ENCODE results near the gene H2BK1.

H2BK1 gene

DNA sequence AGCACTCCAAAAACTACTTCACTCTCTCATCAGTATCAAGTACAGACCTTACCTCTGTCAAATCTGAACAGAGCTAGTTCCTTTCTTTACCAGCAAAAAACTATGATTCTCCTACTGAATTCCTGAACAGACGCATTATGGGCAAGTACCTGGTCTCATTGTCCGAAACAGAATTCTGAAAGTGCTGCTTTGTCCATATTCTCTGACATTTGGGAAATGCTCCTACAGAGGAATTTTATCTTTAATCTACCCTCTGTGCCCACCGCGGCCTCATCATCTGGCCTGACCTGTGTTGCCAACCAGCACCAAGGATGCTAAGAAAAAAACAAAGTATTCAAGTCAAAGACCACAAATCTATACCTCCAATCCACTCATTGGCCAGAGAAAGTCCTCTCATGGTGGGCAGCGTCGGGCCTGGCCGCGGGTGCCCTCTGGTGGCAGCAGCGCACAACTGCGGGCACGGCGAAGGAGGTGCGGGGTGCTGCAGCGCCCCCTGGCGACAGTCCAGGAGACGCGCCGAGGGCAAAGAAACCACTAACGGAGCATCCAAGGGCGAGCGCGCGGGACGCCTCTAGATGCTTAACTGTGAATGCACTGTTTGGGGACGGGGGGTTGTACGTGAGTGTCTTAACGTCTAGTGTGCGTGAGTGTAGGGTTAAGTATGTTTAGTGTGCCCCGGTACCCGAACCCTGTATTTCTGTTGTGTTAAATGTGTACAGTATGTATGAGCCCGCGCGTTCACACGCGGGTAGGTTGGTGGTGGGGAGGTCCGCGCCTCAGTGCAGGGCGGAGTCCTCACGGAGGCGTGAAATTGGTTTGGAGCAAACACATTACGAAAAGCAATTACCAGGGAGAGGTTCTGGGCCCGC is 37.8 kb downstream of the H2BK1 start:
- Histone ChIP-seq H3K27me3 (ENCODE audit: control insufficient read depth, insufficient read depth, low read length) (peaks cover 20% of the 10 kb centered on the region), H3K4me1 (ENCODE audit: control insufficient read depth, insufficient read depth, low read length) (peaks cover 5% of the 10 kb centered on the region), H3K36me3 (ENCODE audit: control insufficient read depth, insufficient read depth, low read length) (no peaks in the 10 kb centered on the region), H3K4me3 (ENCODE audit: low read length) (no peak overlapping the region), H3K27ac (ENCODE audit: low read length) (no peak overlapping the region), H3K9me3 (ENCODE audit: control insufficient read depth, insufficient read depth, low read length) (no peaks in the 10 kb centered on the region)
- DNase-seq (ENCODE audit: low read depth, low spot score) = no peak
- no CpG with 5 or more reads among the region's 42 CpGs for WGBS (ENCODE audit: insufficient coverage, insufficient read length)

GRCh38 chr7:151168787-151169162 is 41.5 kb downstream of the H2BK1 start:
- peaks cover 48% of the 10 kb centered on the region for H3K27me3 ChIP-seq (ENCODE audit: control insufficient read depth, insufficient read depth, low read length)
- H3K27ac ChIP-seq (ENCODE audit: low read length) = no peak overlapping the region
- H3K4me1 ChIP-seq (ENCODE audit: control insufficient read depth, insufficient read depth, low read length) = no peaks in the 10 kb centered on the region
- no peak for DNase-seq (ENCODE audit: low read depth, low spot score)
- no peaks in the 10 kb centered on the region for H3K36me3 ChIP-seq (ENCODE audit: control insufficient read depth, insufficient read depth, low read length)
- no CpG with 5 or more reads among the region's 10 CpGs for WGBS (ENCODE audit: insufficient coverage, insufficient read length)
- H3K4me3 ChIP-seq (ENCODE audit: low read length) = no peak overlapping the region
- no peaks in the 10 kb centered on the region for H3K9me3 ChIP-seq (ENCODE audit: control insufficient read depth, insufficient read depth, low read length)

- Histone ChIP-seq H3K4me1 (ENCODE audit: control insufficient read depth, insufficient read depth, low read length) (no peaks in the 10 kb centered on the region), H3K36me3 (ENCODE audit: control insufficient read depth, insufficient read depth, low read length) (no peaks in the 10 kb centered on the region), H3K9me3 (ENCODE audit: control insufficient read depth, insufficient read depth, low read length) (no peaks in the 10 kb centered on the region), H3K27me3 (ENCODE audit: control insufficient read depth, insufficient read depth, low read length) (peaks cover 46% of the 10 kb centered on the region), H3K27ac (ENCODE audit: low read length) (no peak overlapping the region), H3K4me3 (ENCODE audit: low read length) (peak overlapping the region; percentile 66; the same call in 1 of the 2 replicates)
- DNase-seq (ENCODE audit: low read depth, low spot score) = no peak
- 100% methylated on average over 3 of the region's 52 CpGs for WGBS (ENCODE audit: insufficient coverage, insufficient read length)
Observed at GRCh38 chr7:151168003-151168786, 42.1 kb downstream of the H2BK1 start.

DNA sequence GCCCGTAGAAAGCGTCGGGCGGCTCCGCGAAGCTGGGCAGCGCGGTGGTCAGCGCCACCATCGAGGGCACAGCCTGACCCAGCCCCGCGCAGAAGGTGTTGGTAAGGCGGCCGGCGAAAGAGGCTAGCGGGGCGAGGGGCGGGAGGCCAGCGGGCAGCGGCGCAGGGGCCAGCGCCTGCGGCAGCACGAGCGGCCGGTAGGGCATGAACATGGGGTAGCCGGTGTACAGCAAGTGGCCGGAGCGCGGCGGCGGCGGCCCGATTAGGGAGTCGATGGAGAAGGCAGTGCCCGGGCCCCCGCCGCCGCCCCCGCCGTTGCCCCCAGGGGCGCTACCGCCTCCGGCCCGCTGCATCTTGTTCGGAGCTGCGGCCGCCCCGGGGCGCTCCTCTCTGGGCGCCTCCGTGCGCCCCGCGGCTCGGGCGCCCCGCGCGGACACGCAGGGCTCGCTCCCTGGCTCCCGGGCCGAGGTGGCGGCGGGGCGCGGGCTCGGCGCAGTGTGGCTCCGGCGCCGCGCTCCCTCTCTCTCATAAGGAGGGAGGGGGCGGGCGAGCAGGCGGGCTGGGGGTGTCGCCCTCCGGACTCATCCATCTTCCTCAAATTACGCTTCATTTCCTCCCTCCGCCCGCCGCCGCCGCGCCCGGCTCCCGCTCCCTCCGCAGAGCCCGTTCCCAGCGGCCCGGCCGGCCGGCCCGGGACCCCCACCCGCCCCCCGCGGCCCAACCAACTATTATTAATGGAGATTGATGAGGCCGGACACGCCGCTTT is 42.9 kb downstream of the H2BK1 start, which contains the start of gene GBX1:
Gene GBX1 (minus strand): TSS at position 498 of the 765 bp plus-strand sequence. CDS start 146 bp downstream, at position 352.
- no peak for DNase-seq (ENCODE audit: low read depth, low spot score)
- Histone ChIP-seq H3K27ac (ENCODE audit: low read length) (no peak within 1 kb of the TSS), H3K4me3 (ENCODE audit: low read length) (peak within 1 kb of the TSS; percentile 66), H3K36me3 (ENCODE audit: control insufficient read depth, insufficient read depth, low read length) (no peaks in the 10 kb centered on the region), H3K4me1 (ENCODE audit: control insufficient read depth, insufficient read depth, low read length) (no peaks in the 10 kb centered on the region), H3K27me3 (ENCODE audit: control insufficient read depth, insufficient read depth, low read length) (peaks cover 45% of the 10 kb centered on the region), H3K9me3 (ENCODE audit: control insufficient read depth, insufficient read depth, low read length) (no peaks in the 10 kb centered on the region)
- no CpG with 5 or more reads among the region's 101 CpGs for WGBS (ENCODE audit: insufficient coverage, insufficient read length)

DNA sequence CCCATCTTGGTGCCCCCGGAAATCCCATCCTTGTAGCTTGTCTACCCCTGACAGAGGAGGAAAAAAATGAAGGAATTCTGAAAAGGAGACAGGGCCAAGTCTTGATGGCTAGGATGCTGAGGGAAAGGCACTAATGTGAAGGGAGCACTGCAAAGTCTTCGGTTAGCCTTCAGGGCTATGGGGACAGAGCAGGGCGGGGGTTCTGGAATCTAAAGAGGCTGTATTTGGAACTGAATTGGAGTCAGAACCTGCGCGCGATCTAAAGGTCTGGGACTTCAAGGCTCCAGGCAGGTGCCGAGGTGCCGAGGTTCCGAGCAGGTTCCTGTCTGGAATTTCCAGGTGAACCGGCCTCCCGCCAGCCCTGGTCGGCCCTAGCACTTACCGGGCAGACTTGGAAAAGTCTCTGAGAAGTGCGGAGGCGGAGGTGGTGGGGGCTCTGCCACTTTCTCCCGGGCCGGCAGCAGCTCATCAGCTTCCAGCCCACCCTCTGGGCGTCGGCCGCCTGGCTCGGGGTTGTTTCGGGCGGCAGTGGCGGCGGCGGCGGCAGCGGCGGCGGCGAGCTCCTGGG is 43.6 kb downstream of the H2BK1 start:
- H3K27me3 ChIP-seq (ENCODE audit: control insufficient read depth, insufficient read depth, low read length) = peaks cover 45% of the 10 kb centered on the region
- H3K4me3 ChIP-seq (ENCODE audit: low read length) = peak overlapping the region; percentile 66
- H3K9me3 ChIP-seq (ENCODE audit: control insufficient read depth, insufficient read depth, low read length) = no peaks in the 10 kb centered on the region

GRCh38 chr7:151161757-151162156 is 48.5 kb downstream of the H2BK1 start:
- no peak for DNase-seq (ENCODE audit: low read depth, low spot score)
- no CpG with 5 or more reads among the region's 1 CpG for WGBS (ENCODE audit: insufficient coverage, insufficient read length)
- Histone ChIP-seq H3K9me3 (ENCODE audit: control insufficient read depth, insufficient read depth, low read length) (no peaks in the 10 kb centered on the region), H3K27me3 (ENCODE audit: control insufficient read depth, insufficient read depth, low read length) (peaks cover 27% of the 10 kb centered on the region), H3K27ac (ENCODE audit: low read length) (no peak overlapping the region), H3K4me3 (ENCODE audit: low read length) (no peak overlapping the region), H3K4me1 (ENCODE audit: control insufficient read depth, insufficient read depth, low read length) (no peaks in the 10 kb centered on the region), H3K36me3 (ENCODE audit: control insufficient read depth, insufficient read depth, low read length) (no peaks in the 10 kb centered on the region; the same call in 1 of the 2 replicates)

More for the DNA sequence above, 43.6 kb downstream of the H2BK1 start:
- no CpG with 5 or more reads among the region's 31 CpGs for WGBS (ENCODE audit: insufficient coverage, insufficient read length)
- no peaks in the 10 kb centered on the region for H3K36me3 ChIP-seq (ENCODE audit: control insufficient read depth, insufficient read depth, low read length)
- H3K27ac ChIP-seq (ENCODE audit: low read length) = no peak overlapping the region
- DNase-seq (ENCODE audit: low read depth, low spot score) = no peak
- no peaks in the 10 kb centered on the region for H3K4me1 ChIP-seq (ENCODE audit: control insufficient read depth, insufficient read depth, low read length)

All from iPS DF 6.9 (cell line).